Thyroid gland (tissue), 4 donors: ENCODE results near the gene SPAG8. TPM values are rescaled to one million over a fixed set of nuclear protein-coding genes. Genes with fewer than 3 reads are reported as not detected.

Source experiments
- DNase-seq, 2 donors: peaks; one replicate each; pipeline ENCODE4 v3.0.0-alpha.2; 2019
- H3K27ac ChIP-seq, 3 donors: fragments of 200-600 bp; sonication (generic); 1 replicate in 2 of 3; 2 replicates in 1 of 3; pipeline ENCODE4 v1.5.1; 2016 to 2019; ENCODE audit warnings: mild to moderate bottlenecking in 1 of 3, moderate library complexity in 1 of 3
- H3K27me3 ChIP-seq: fragments of 200-600 bp; sonication (generic); one replicate; pipeline ENCODE4 v1.5.1; 2019
- H3K36me3 ChIP-seq, 2 donors: fragments of 200-600 bp; sonication (generic); one replicate each; pipeline ENCODE4 v1.5.1; 2016 to 2019
- H3K4me1 ChIP-seq, 2 donors: fragments of 200-600 bp; sonication (generic); one replicate each; pipeline ENCODE4 v1.5.1; 2017 to 2019
- H3K4me3 ChIP-seq, 3 donors: fragments of 200-600 bp; sonication (generic); replicated peaks in 1 of 3; 1 replicate in 2 of 3; 2 replicates in 1 of 3; pipeline ENCODE4 v1.5.1; 2016; ENCODE audit warnings: mild to moderate bottlenecking in 1 of 3
- H3K9me3 ChIP-seq: fragments of 200-600 bp; sonication (generic); one replicate; pipeline ENCODE4 v1.5.1; 2017
- POLR2A ChIP-seq, 2 donors: fragments of 450-650 bp; IDR thresholded peaks; one replicate each; pipeline ENCODE4 v1.6.1; 2017; ENCODE audit warnings: antibody characterized with exemption in 2 of 2, mild to moderate bottlenecking in 2 of 2, moderate library complexity in 1 of 2
- WGBS, 2 donors: methylation state at CpG; one replicate each; pipeline ENCODE4 v1.1.5; 2017; 5-methylcytosine and 5-hydroxymethylcytosine counted together
- intact Hi-C: fragments of 100-400 bp; cut with DNase I; formaldehyde crosslinking; loops from one replicate; pipeline ENCODE4 v1.15.1; 2023
- total RNA-seq, 4 donors: library from RNA; depleted of rRNA; stranded (reverse); fragments of >200 nt; gene quantifications; one replicate each; pipeline ENCODE4 v1.2.3, GENCODE V29; 2016
- TF ChIP-seq, protein P1 (sequence below), 6 experiments: fragments of 200-600 bp in 3 of 6; fragments of 450-650 bp in 3 of 6; sonication (generic) in 3 of 6; IDR thresholded peaks; one replicate each; pipeline ENCODE4 v1.5.1; 2016 to 2019; ENCODE audit warnings: antibody characterized with exemption in 6 of 6, mild to moderate bottlenecking in 2 of 6, inconsistent platforms in 1 of 6, moderate library complexity in 1 of 6

The SPAG8 gene
- total RNA-seq, 4 donors from 2014 or later: 4.7 to 7.1 (median 5.7) TPM

- no peaks in the 10 kb centered on the region for H3K27me3 ChIP-seq
- intact Hi-C loops: no loop called here
- peak overlapping the region in 1 of 3 donors; percentile 28 for H3K27ac ChIP-seq
- H3K4me1 ChIP-seq: peaks cover 37 to 45% of the 10 kb centered on the region in 2 donors
- DNase-seq: no peak
- TF ChIP-seq, protein P1, sequence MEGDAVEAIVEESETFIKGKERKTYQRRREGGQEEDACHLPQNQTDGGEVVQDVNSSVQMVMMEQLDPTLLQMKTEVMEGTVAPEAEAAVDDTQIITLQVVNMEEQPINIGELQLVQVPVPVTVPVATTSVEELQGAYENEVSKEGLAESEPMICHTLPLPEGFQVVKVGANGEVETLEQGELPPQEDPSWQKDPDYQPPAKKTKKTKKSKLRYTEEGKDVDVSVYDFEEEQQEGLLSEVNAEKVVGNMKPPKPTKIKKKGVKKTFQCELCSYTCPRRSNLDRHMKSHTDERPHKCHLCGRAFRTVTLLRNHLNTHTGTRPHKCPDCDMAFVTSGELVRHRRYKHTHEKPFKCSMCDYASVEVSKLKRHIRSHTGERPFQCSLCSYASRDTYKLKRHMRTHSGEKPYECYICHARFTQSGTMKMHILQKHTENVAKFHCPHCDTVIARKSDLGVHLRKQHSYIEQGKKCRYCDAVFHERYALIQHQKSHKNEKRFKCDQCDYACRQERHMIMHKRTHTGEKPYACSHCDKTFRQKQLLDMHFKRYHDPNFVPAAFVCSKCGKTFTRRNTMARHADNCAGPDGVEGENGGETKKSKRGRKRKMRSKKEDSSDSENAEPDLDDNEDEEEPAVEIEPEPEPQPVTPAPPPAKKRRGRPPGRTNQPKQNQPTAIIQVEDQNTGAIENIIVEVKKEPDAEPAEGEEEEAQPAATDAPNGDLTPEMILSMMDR (IDR thresholded peaks at IDR 0.05): no peak
- WGBS, 2 donors: 82 to 99% methylated on average over 4 of the region's 4 CpGs
- no peaks in the 10 kb centered on the region for H3K36me3 ChIP-seq
- H3K9me3 ChIP-seq: no peaks in the 10 kb centered on the region
- no peak overlapping the region for H3K4me3 ChIP-seq
Observed at GRCh38 chr9:35831040-35831439, 19.0 kb upstream of the SPAG8 start.

DNA sequence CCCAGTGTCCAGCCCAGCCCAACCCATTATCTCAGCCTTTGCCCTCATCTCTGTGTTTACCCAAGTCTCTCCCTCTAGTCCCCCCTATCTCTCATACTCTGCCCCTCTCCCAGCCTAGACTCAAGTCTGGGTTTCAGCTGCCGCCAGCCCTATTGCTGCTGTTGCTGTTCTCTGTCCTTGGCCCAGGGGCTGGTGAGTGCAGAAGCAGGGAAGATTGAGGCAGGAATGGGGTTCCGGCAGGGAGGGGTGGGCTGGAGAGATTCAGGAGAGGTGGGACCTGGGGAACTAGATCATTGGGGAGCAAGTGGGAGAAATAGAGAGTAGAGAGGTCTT is 17.7 kb upstream of the SPAG8 start:
- no peak for DNase-seq
- Histone ChIP-seq H3K9me3 (no peaks in the 10 kb centered on the region), H3K36me3 (no peaks in the 10 kb centered on the region), H3K4me3 (peak overlapping the region; percentile 22 to 76 (median 49)), H3K4me1 (peaks cover 37 to 39% of the 10 kb centered on the region in 2 donors), H3K27me3 (no peaks in the 10 kb centered on the region), H3K27ac (peak overlapping the region; percentile 85 to 95 (median 92))
- TF ChIP-seq, protein P1 (IDR thresholded peaks at IDR 0.05): no peak
- no peak for TF ChIP-seq POLR2A (IDR thresholded peaks at IDR 0.05)
- 51 to 52% methylated on average over 2 of the region's 2 CpGs for WGBS, 2 donors
- intact Hi-C loops: loop anchor here (5.0 to 10.0 kb wide), 3 partner anchors 37 to 85 kb away; partner anchors contain the start of genes GBA2, NPR2 and RGP1

DNA sequence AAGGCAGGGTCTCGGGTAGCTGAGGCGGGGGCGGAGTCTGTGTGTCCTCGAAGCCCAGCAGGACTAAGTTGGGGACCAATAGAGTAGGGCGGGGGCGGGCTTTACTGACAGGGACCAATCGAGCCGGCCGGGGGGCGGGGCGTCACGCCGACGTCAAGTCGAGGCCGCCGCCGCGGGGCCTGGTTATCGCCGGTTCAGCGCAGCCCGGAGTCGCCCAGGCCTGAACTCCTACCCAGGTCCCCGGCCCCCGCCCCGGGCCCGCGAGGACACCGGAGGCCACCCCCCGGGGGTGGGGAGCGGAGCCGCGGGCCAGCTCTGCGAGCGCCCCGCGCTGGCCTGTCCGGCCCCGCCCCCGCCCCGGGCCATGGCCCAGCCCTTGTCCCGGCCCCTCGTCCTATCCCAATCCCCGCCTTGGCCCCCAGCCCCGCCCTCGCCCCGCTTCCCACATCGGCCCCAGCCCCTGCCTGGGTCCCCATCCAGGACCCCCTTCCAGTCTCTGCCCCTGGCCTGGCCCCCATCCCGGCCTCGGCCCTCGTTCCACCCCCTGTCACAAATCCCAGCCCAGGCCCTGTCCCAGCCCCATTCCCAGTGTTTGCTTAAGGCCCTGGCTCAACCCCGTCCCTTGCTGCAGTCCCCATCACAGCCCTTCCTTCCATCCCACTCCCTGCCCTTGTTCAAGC is 17.2 kb upstream of the SPAG8 start, which contains the start of gene TMEM8B:
TSS of gene TMEM8B (plus strand) at position 145 of the 680 bp plus-strand sequence. CDS start at position 365, 220 bp downstream.
- peaks cover 33 to 34% of the 10 kb centered on the region in 2 donors for H3K4me1 ChIP-seq
- intact Hi-C loops: loop anchor here (5.0 to 10.0 kb wide), 3 partner anchors 37 to 84 kb away; partner anchors contain the start of genes GBA2, NPR2 and RGP1
- WGBS, 2 donors: 2 to 3% methylated on average over 4 to 5 of the region's 53 CpGs

GRCh38 chr9:35828716-35829083 is 16.6 kb upstream of the SPAG8 start, which contains the start of gene FAM221B:
Gene FAM221B, minus strand, starts transcription at chr9:35828732. Its CDS starts 2,571 bp downstream, at chr9:35826161.
- Histone ChIP-seq H3K4me3 (peak within 1 kb of the TSS; percentile 22 to 76 (median 49)), H3K27me3 (no peaks in the 10 kb centered on the region), H3K36me3 (no peaks in the 10 kb centered on the region), H3K4me1 (peaks cover 29 to 30% of the 10 kb centered on the region in 2 donors), H3K9me3 (no peaks in the 10 kb centered on the region), H3K27ac (peak within 1 kb of the TSS; percentile 85 to 95 (median 92))
- WGBS, 2 donors: 0 to 3% methylated on average over 11 to 18 of the region's 21 CpGs
- TF ChIP-seq POLR2A (IDR thresholded peaks at IDR 0.05): no peak
- TF ChIP-seq, protein P1 (IDR thresholded peaks at IDR 0.05): no peak
- DNase-seq: peak; percentile 38 to 41
- intact Hi-C loops: loop anchor here (5.0 to 10.0 kb wide), 3 partner anchors 36 to 84 kb away; partner anchors contain the start of genes GBA2, NPR2 and RGP1

More for the DNA sequence above, 17.2 kb upstream of the SPAG8 start, which contains the start of gene TMEM8B:
- Histone ChIP-seq H3K27ac (peak within 1 kb of the TSS; percentile 85 to 95 (median 92)), H3K36me3 (no peaks in the 10 kb centered on the region), H3K9me3 (no peaks in the 10 kb centered on the region), H3K4me3 (peak within 1 kb of the TSS; percentile 22 to 76 (median 49)), H3K27me3 (no peaks in the 10 kb centered on the region)
- TF ChIP-seq POLR2A (IDR thresholded peaks at IDR 0.05): peak in 1 of 2 donors; percentile 71
- TF ChIP-seq, protein P1 (IDR thresholded peaks at IDR 0.05): no peak
- DNase-seq: peak; percentile 98 to 100

- no peaks in the 10 kb centered on the region for H3K27me3 ChIP-seq
- H3K36me3 ChIP-seq: no peaks in the 10 kb centered on the region
- no peaks in the 10 kb centered on the region for H3K9me3 ChIP-seq
- H3K4me3 ChIP-seq: no peak overlapping the region
- 91 to 92% methylated on average over 3 of the region's 3 CpGs for WGBS, 2 donors
- no peak for DNase-seq
- H3K27ac ChIP-seq: no peak overlapping the region
- peaks cover 17 to 22% of the 10 kb centered on the region in 2 donors for H3K4me1 ChIP-seq
- intact Hi-C loops: loop anchor here (5.0 to 10.0 kb wide), 3 partner anchors 35 to 83 kb away; partner anchors contain the start of genes GBA2, NPR2 and RGP1
- TF ChIP-seq, protein P1 (IDR thresholded peaks at IDR 0.05): no peak
- TF ChIP-seq POLR2A (IDR thresholded peaks at IDR 0.05): no peak
Observed at GRCh38 chr9:35827486-35827885, 15.4 kb upstream of the SPAG8 start.
